OCI-LY7 (cell line): ENCODE data around the gene CRADD. TPM values are rescaled to one million over a fixed set of nuclear protein-coding genes. Genes with fewer than 3 reads are reported as not detected.
"Not testable (repeated sequence)": the region's sequence is repeated elsewhere in the genome, so short reads cannot be mapped to it uniquely, and the experiment has no call there.

Experiments used
- BruUV-seq: library from RNA; stranded (reverse); fragments of 400-500 nt; replicated peaks from 2 replicates; lab custom pipeline; 2021; lab: Mats Ljungman, UMichigan
- CTCF ChIA-PET: fragments of 300-600 bp; sonication (Branson Sonifier 250); formaldehyde crosslinking; loops from one replicate; lab custom pipeline; 2022; ENCODE audit warnings: antibody characterized with exemption; ENCODE audit not compliant: unreplicated experiment; lab: Charles Lee
- POLR2A ChIA-PET: fragments of 300-600 bp; sonication (Branson Sonifier 250); formaldehyde crosslinking; loops from one replicate; lab custom pipeline; 2022; ENCODE audit warnings: antibody characterized with exemption; lab: Charles Lee
- DNase-seq: peaks from one replicate; pipeline ENCODE4 v3.0.0-alpha.2; 2015; ENCODE audit warnings: low spot score
- H2AFZ ChIP-seq: fragments of 200-600 bp; sonication (generic), shearing (Covaris generic); 2 replicates; pipeline ENCODE4 v1.6.1; 2014; ENCODE audit warnings: mild to moderate bottlenecking, antibody characterized with exemption, low read length, moderate library complexity
- H3K27ac ChIP-seq: fragments of 200-600 bp; sonication (generic); 2 replicates; pipeline ENCODE4 v1.5.1; 2014; ENCODE audit warnings: mixed run types, low read depth, mild to moderate bottlenecking, moderate library complexity, low read length, inconsistent platforms; ENCODE audit not compliant: poor library complexity, severe bottlenecking
- H3K36me3 ChIP-seq: fragments of 200-600 bp; sonication (generic); 2 replicates; pipeline ENCODE4 v1.6.1; 2014; ENCODE audit warnings: mild to moderate bottlenecking, antibody characterized with exemption, low read length, moderate library complexity, mixed read lengths; ENCODE audit not compliant: insufficient read depth
- H3K4me1 ChIP-seq: fragments of 200-600 bp; sonication (generic); 2 replicates; pipeline ENCODE4 v1.5.1; 2014; ENCODE audit warnings: mild to moderate bottlenecking, low read length; ENCODE audit not compliant: insufficient read depth, poor library complexity, severe bottlenecking
- H3K4me2 ChIP-seq: fragments of 200-600 bp; sonication (generic); 2 replicates; pipeline ENCODE4 v1.6.1; 2014; ENCODE audit warnings: mild to moderate bottlenecking, low read length
- H3K4me3 ChIP-seq: fragments of 200-600 bp; sonication (generic); 2 replicates; pipeline ENCODE4 v1.5.1; 2014; ENCODE audit warnings: mild to moderate bottlenecking, low read depth, low read length; ENCODE audit not compliant: poor library complexity, severe bottlenecking
- H3K79me2 ChIP-seq: fragments of 200-600 bp; sonication (generic); 2 replicates; pipeline ENCODE4 v1.6.1; 2016; ENCODE audit warnings: low read depth, mild to moderate bottlenecking, low read length, moderate library complexity, mixed read lengths; ENCODE audit not compliant: insufficient read depth
- H3K9me2 ChIP-seq: fragments of 200-600 bp; sonication (generic); 2 replicates; pipeline ENCODE4 v1.6.1; 2016; ENCODE audit warnings: mild to moderate bottlenecking, low read length, mixed read lengths; ENCODE audit not compliant: insufficient read depth
- H3K9me3 ChIP-seq: fragments of 200-600 bp; sonication (generic); 2 replicates; pipeline ENCODE4 v1.6.1; 2014; ENCODE audit warnings: mild to moderate bottlenecking, mixed run types, low read length, mixed read lengths
- H4K20me1 ChIP-seq: fragments of 200-600 bp; sonication (generic); 2 replicates; pipeline ENCODE4 v1.6.1; 2014; ENCODE audit warnings: mild to moderate bottlenecking, antibody characterized with exemption, low read length, moderate library complexity, mixed read lengths; ENCODE audit not compliant: insufficient read depth
- CTCF ChIP-seq: fragments of 200-600 bp; sonication (generic); conservative IDR thresholded peaks from 2 replicates; pipeline ENCODE4 v1.5.1; 2014; ENCODE audit warnings: mild to moderate bottlenecking, antibody characterized with exemption, low read length, moderate library complexity, mixed read lengths
- EZH2phosphoT487 ChIP-seq: fragments of 200-600 bp; sonication (generic); IDR thresholded peaks from 2 replicates; pipeline ENCODE4 v1.6.1; 2018; ENCODE audit warnings: low read depth, borderline replicate concordance, mild to moderate bottlenecking, mixed run types, antibody characterized with exemption, low read length, moderate library complexity, mixed read lengths
- intact Hi-C: fragments of 100-400 bp; cut with micrococcal nuclease; formaldehyde crosslinking; loops from one replicate; pipeline ENCODE4 v1.10.0; 2022; ENCODE audit not compliant: unreplicated experiment
- total RNA-seq, 2 experiments: library from RNA; depleted of rRNA in 1 of 2; stranded (reverse); fragments of >200 nt in 1 of 2; shearing (Covaris generic) in 1 of 2; gene quantifications; 2 replicates each; pipeline ENCODE4 v1.2.3, GENCODE V29; 2014 to 2022

CRADD gene
- total RNA-seq, 2 experiments from 2014 or later = 10.5 to 16.8 TPM

GRCh38 chr12:93868771-93869170 is 191.6 kb downstream of the CRADD start:
- CTCF ChIA-PET = no interaction called here
- TF ChIP-seq EZH2phosphoT487 (no peak), CTCF (no peak)
- H2AFZ ChIP-seq = no peak overlapping the region
- H3K79me2 ChIP-seq = no peaks in the 10 kb centered on the region
- no peaks in the 10 kb centered on the region for H3K9me2 ChIP-seq
- intact Hi-C loops = no loop called here
- DNase-seq = no peak
- H3K4me3 ChIP-seq = no peak overlapping the region
- no peaks in the 10 kb centered on the region for H3K36me3 ChIP-seq
- POLR2A ChIA-PET = no interaction called here
- no peaks in the 10 kb centered on the region for H4K20me1 ChIP-seq
- H3K27ac ChIP-seq = no peak overlapping the region
- no TSS peak for BruUV-seq
- no peak overlapping the region for H3K4me2 ChIP-seq
- H3K4me1 ChIP-seq = no peaks in the 10 kb centered on the region
- H3K9me3 ChIP-seq = peaks cover 11% of the 10 kb centered on the region; the same call in 1 of the 2 replicates

- H2AFZ ChIP-seq = no peak overlapping the region
- H3K36me3 ChIP-seq = no peaks in the 10 kb centered on the region
- no peak for TF ChIP-seq CTCF
- H3K4me3 ChIP-seq = no peak overlapping the region
- BruUV-seq = no TSS peak
- no peak overlapping the region for H3K27ac ChIP-seq
- no peak overlapping the region for H3K4me2 ChIP-seq
- peaks cover 9% of the 10 kb centered on the region; the same call in 1 of the 2 replicates for H3K9me3 ChIP-seq
- ChIA-PET CTCF (no interaction called here), POLR2A (interaction anchor here (1.2 kb wide), 1 partner anchor 17 kb away, joined by 3 read pairs; no protein-coding TSS in a partner anchor)
- no peaks in the 10 kb centered on the region for H4K20me1 ChIP-seq
- DNase-seq = no peak
- intact Hi-C loops = no loop called here
- H3K4me1 ChIP-seq = no peaks in the 10 kb centered on the region
- no peaks in the 10 kb centered on the region for H3K9me2 ChIP-seq
- no peaks in the 10 kb centered on the region for H3K79me2 ChIP-seq
These were observed 193.0 kb downstream of the CRADD start for GRCh38 chr12:93870020-93870795.

- H3K4me3 ChIP-seq, intact Hi-C loops, CTCF ChIA-PET, BruUV-seq, H3K27ac ChIP-seq, POLR2A ChIA-PET, H3K9me2 ChIP-seq, H3K9me3 ChIP-seq, H3K36me3 ChIP-seq, H2AFZ ChIP-seq, H3K4me2 ChIP-seq, H3K4me1 ChIP-seq, H3K79me2 ChIP-seq, H4K20me1 ChIP-seq, DNase-seq: not testable (repeated sequence)
These were observed 194.4 kb downstream of the CRADD start for GRCh38 chr12:93871566-93871965.
